ENCODE measurements around the gene YPEL4.
"Not testable (repeated sequence)": the region's sequence is repeated elsewhere in the genome, so short reads cannot be mapped to it uniquely, and the experiment has no call there.

Gene YPEL4, protein sequence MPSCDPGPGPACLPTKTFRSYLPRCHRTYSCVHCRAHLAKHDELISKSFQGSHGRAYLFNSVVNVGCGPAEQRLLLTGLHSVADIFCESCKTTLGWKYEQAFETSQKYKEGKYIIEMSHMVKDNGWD

GRCh38 chr11:57649826-57650738, at the start of gene YPEL4:
Gene YPEL4 (minus strand): TSS chr11:57649912. CDS start chr11:57647107, 2,805 bp downstream.
- in situ Hi-C loops (cut with MboI; ENCODE audit: low sequenced_read_pairs), result no loop called here

GRCh38 chr11:57698843-57699365, 49.2 kb upstream of the YPEL4 start:
- in situ Hi-C loops (cut with MboI; ENCODE audit: low sequenced_read_pairs), result no loop called here

DNA sequence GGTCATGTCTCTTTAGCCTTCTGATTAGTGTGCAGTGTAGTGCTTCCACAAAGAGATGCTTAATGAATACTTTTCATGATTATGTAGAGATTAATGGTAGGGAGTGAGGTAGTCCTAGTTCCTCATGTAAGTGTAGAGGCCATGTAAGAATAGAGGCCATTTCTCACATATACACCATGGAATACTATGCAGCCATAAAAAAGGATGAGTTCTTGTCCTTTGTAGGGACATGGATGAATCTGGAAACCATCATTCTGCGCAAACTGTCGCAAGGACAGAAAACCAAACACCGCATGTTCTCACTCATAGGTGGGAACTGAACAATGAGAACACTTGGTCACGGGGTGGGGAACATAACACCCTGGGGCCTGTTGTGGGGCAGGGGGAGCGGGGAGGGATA, 40.8 kb upstream of the YPEL4 start:
- in situ Hi-C loops (cut with MboI; ENCODE audit: low sequenced_read_pairs), result not testable (repeated sequence)

GRCh38 chr11:57681168-57681567, 31.5 kb upstream of the YPEL4 start:
- in situ Hi-C loops (cut with MboI; ENCODE audit: low sequenced_read_pairs), result no loop called here

- in situ Hi-C loops (cut with MboI; ENCODE audit: low sequenced_read_pairs), result no loop called here
These were observed 30.8 kb upstream of the YPEL4 start for GRCh38 chr11:57680552-57680874.

- in situ Hi-C loops (cut with MboI; ENCODE audit: low sequenced_read_pairs), result no loop called here
These were observed 29.7 kb upstream of the YPEL4 start for GRCh38 chr11:57679396-57679795.

- in situ Hi-C loops (cut with MboI; ENCODE audit: low sequenced_read_pairs), result no loop called here
These were observed 25.6 kb upstream of the YPEL4 start for GRCh38 chr11:57675176-57675941.

GRCh38 chr11:57674251-57674650, 24.5 kb upstream of the YPEL4 start:
- in situ Hi-C loops (cut with MboI; ENCODE audit: low sequenced_read_pairs), result no loop called here

DNA sequence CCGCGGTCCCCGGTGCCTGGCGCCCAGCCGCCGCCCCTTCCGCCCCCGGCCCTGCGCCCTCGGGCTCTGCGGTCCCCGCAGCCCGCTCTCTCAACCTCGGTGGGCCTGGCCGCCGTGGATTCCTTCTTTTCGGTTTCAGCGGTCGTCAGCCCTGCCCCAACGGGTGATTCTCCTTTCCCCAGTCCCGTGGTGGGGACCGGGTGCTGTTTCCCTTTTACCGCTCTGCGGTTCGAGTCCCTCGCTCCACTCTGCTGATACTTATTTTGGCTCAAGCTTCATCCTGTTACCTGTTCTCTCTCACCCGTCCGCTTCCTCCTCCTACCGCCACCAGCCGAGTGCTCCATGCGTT, 18.7 kb upstream of the YPEL4 start:
- in situ Hi-C loops (cut with MboI; ENCODE audit: low sequenced_read_pairs), result no loop called here

GRCh38 chr11:57667736-57668433, 18.2 kb upstream of the YPEL4 start, which contains the start of gene ZDHHC5:
Gene ZDHHC5 (plus strand): TSS chr11:57668114. CDS start chr11:57673091, 4,977 bp downstream.
- in situ Hi-C loops (cut with MboI; ENCODE audit: low sequenced_read_pairs), result no loop called here

- in situ Hi-C loops (cut with MboI; ENCODE audit: low sequenced_read_pairs), result no loop called here
These were observed 17.5 kb upstream of the YPEL4 start for GRCh38 chr11:57667117-57667735.

- in situ Hi-C loops (cut with MboI; ENCODE audit: low sequenced_read_pairs), result no loop called here
These were observed 14.3 kb upstream of the YPEL4 start for GRCh38 chr11:57663975-57664374.

- in situ Hi-C loops (cut with MboI; ENCODE audit: low sequenced_read_pairs), result no loop called here
These were observed 13.2 kb upstream of the YPEL4 start for GRCh38 chr11:57662893-57663292.

DNA sequence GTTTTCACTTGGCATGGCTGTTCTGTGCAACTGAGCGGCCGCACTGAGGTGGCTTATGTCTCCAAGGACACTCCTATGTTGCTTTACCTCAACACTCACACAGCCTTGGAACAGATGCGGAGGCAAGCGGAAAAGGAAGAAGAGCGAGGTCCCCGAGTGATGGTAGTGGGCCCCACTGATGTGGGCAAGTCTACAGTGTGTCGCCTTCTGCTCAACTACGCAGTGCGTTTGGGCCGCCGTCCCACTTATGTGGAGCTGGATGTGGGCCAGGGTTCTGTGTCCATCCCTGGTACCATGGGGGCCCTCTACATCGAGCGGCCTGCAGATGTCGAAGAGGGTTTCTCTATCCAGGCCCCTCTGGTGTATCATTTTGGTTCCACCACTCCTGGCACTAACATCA, 10.0 kb upstream of the YPEL4 start:
- in situ Hi-C loops (cut with MboI; ENCODE audit: low sequenced_read_pairs), result no loop called here

GRCh38 chr11:57658023-57658361, 8.3 kb upstream of the YPEL4 start:
- in situ Hi-C loops (cut with MboI; ENCODE audit: low sequenced_read_pairs), result no loop called here

- in situ Hi-C loops (cut with MboI; ENCODE audit: low sequenced_read_pairs), result no loop called here
These were observed 7.7 kb upstream of the YPEL4 start, which contains the start of gene CLP1 for GRCh38 chr11:57657194-57658022. Gene CLP1 (plus strand): TSS chr11:57657762. CDS start chr11:57659477, 1,715 bp downstream.

DNA sequence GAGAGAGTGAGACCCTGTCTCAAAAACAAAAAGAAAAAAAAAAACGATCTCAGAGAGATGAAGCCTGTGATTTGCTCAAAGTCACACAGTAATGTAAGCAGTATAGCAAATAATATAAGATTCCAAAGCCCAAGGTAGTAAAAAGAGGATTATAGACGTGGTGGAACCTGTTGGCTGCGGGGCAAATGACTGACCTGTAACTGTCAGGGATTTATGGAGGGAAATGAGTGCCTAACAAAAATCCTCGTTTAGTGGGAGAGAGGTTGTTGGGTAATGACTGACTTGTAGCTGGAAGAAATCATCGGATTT, 7.1 kb upstream of the YPEL4 start:
- in situ Hi-C loops (cut with MboI; ENCODE audit: low sequenced_read_pairs), result no loop called here

DNA sequence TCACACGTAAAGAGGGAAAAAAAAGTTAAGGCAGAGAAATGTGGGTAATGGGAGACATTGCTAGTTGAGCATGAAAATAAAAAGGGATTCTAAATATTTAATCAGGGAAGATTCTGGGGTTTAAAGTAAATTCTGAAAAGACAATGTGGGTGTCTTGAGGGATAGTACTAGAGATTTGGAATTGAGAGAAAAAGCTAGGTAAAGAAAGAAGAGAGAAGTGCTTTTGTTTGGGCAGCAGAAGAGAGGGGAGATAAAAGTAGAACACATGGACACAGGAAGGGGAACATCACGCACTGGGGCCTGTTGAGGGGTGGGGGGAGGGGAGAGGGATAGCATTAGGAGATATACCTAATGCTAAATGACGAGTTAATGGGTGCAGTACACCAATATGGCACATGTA, 3.5 kb upstream of the YPEL4 start:
- in situ Hi-C loops (cut with MboI; ENCODE audit: low sequenced_read_pairs), result no loop called here

DNA sequence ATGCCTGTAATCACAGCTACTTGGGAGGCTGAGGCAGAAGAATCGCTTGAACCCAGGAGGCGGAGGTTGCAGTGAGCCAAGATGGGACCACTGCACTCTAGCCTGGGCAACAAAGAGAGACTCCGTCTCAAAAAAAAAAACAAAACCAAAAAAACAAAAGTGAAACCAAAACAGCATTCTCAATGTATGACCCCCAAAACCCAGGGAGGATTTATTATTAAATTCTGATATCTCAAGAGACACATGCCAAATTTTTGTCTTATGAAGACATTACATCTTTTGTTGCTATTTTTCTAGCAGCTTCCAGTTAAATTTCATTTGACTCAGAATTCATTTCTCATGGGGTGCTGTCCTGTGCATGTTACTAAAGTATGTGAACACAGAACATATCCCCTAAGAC, 3.0 kb upstream of the YPEL4 start:
- in situ Hi-C loops (cut with MboI; ENCODE audit: low sequenced_read_pairs), result no loop called here

DNA sequence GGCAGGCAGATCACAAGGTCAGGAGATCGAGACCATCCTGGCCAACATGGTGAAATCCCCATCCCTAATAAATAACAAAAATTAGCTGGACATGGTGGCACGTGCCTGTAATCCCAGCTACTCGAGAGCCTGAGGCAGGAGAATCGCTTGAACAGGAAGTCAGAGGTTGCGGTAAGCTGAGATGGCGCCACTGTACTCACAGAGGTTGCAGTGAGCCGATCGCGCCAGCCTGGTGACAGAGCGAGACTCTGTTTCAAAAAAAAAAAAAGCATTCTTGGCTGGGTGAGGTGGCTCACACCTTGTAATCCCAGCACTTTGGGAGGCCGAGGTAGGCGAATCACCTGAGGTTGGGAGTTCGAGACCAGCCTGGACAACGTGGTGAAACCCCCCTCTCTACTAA, 2.5 kb upstream of the YPEL4 start:
- in situ Hi-C loops (cut with MboI; ENCODE audit: low sequenced_read_pairs), result not testable (repeated sequence)
